H9 (cell line): ENCODE data around the gene MAGEA11. TPM values are rescaled to one million over a fixed set of nuclear protein-coding genes. Genes with fewer than 3 reads are reported as not detected.
A peak's percentile ranks its signal among the peaks of the same experiment; 100 is the strongest.

Experiments used
- DNase-seq: peaks from one replicate; pipeline ENCODE4 v3.0.0-alpha.2; 2017
- H2AFZ ChIP-seq: one replicate; pipeline ENCODE4 v1.6.1; 2013; ENCODE audit warnings: mild to moderate bottlenecking, low read length, control low read depth, moderate library complexity
- H2AK5ac ChIP-seq: 2 replicates; pipeline ENCODE4 v1.6.1; 2013; ENCODE audit warnings: low read length, control low read depth, mixed read lengths; ENCODE audit not compliant: insufficient read length
- H2BK120ac ChIP-seq: one replicate; pipeline ENCODE4 v1.6.1; 2013; ENCODE audit warnings: low read depth, mild to moderate bottlenecking, low read length, control low read depth, inconsistent platforms; ENCODE audit not compliant: poor library complexity, severe bottlenecking
- H2BK12ac ChIP-seq: 2 replicates; pipeline ENCODE4 v1.6.1; 2013; ENCODE audit warnings: low read length, control low read depth, mixed read lengths, low read depth; ENCODE audit not compliant: insufficient read length
- H2BK15ac ChIP-seq: 2 replicates; pipeline ENCODE4 v1.6.1; 2013; ENCODE audit warnings: low read depth, low read length, control low read depth
- H2BK20ac ChIP-seq: one replicate; pipeline ENCODE4 v1.6.1; 2013; ENCODE audit warnings: low read depth, mild to moderate bottlenecking, low read length, control low read depth, inconsistent platforms; ENCODE audit not compliant: poor library complexity, severe bottlenecking
- H2BK5ac ChIP-seq: 2 replicates; pipeline ENCODE4 v1.6.1; 2013; ENCODE audit warnings: low read length, control low read depth, mixed read lengths; ENCODE audit not compliant: insufficient read length
- H3K14ac ChIP-seq: 2 replicates; pipeline ENCODE4 v1.6.1; 2013; ENCODE audit warnings: low read length, control low read depth; ENCODE audit not compliant: insufficient read depth
- H3K18ac ChIP-seq: 2 replicates; pipeline ENCODE4 v1.6.1; 2013; ENCODE audit warnings: low read depth, mild to moderate bottlenecking, mixed read lengths, low read length, control low read depth; ENCODE audit not compliant: insufficient read length
- H3K23ac ChIP-seq: 2 replicates; pipeline ENCODE4 v1.6.1; 2013; ENCODE audit warnings: low read length, control low read depth, mixed read lengths, low read depth; ENCODE audit not compliant: insufficient read length
- H3K23me2 ChIP-seq: 2 replicates; pipeline ENCODE4 v1.6.1; 2013; ENCODE audit warnings: low read depth, mild to moderate bottlenecking, mixed read lengths, low read length, control low read depth; ENCODE audit not compliant: insufficient read length, poor library complexity, severe bottlenecking
- H3K27ac ChIP-seq: 2 replicates; pipeline ENCODE4 v1.5.1; 2013; ENCODE audit warnings: low read length, control low read depth, mixed read lengths, low read depth; ENCODE audit not compliant: insufficient read length
- H3K27me3 ChIP-seq: 2 replicates; pipeline ENCODE4 v1.6.1; 2013; ENCODE audit warnings: low read length, control low read depth, inconsistent platforms; ENCODE audit not compliant: insufficient read depth
- H3K4ac ChIP-seq: 2 replicates; pipeline ENCODE4 v1.6.1; 2013; ENCODE audit warnings: low read depth, mild to moderate bottlenecking, control low read depth, inconsistent platforms, low read length, moderate library complexity
- H3K4me1 ChIP-seq: 2 replicates; pipeline ENCODE4 v1.6.1; 2013; ENCODE audit warnings: low read length, control low read depth, inconsistent platforms; ENCODE audit not compliant: insufficient read depth
- H3K4me2 ChIP-seq: 2 replicates; pipeline ENCODE4 v1.6.1; 2013; ENCODE audit warnings: low read length, control low read depth, mixed read lengths; ENCODE audit not compliant: insufficient read length, insufficient read depth
- H3K56ac ChIP-seq: 2 replicates; pipeline ENCODE4 v1.6.1; 2013; ENCODE audit warnings: low read depth, mild to moderate bottlenecking, mixed read lengths, low read length, control low read depth; ENCODE audit not compliant: insufficient read length
- H3K79me1 ChIP-seq: 2 replicates; pipeline ENCODE4 v1.6.1; 2013; ENCODE audit warnings: low read depth, mild to moderate bottlenecking, moderate library complexity, low read length, control low read depth, inconsistent platforms; ENCODE audit not compliant: insufficient read depth, poor library complexity, severe bottlenecking
- H3K79me2 ChIP-seq: 2 replicates; pipeline ENCODE4 v1.6.1; 2013; ENCODE audit warnings: low read length, control low read depth, inconsistent platforms; ENCODE audit not compliant: insufficient read depth
- H3K9ac ChIP-seq: 2 replicates; pipeline ENCODE4 v1.6.1; 2013; ENCODE audit warnings: low read length, control low read depth, mixed read lengths; ENCODE audit not compliant: insufficient read length; ENCODE audit errors: extremely low read depth
- H3K9me3 ChIP-seq: one replicate; pipeline ENCODE4 v1.6.1; 2013; ENCODE audit warnings: low read depth, low read length, inconsistent platforms; ENCODE audit not compliant: control insufficient read depth
- H3T11ph ChIP-seq: one replicate; pipeline ENCODE4 v1.6.1; 2013; ENCODE audit warnings: mild to moderate bottlenecking, low read length, control low read depth, inconsistent platforms
- H4K20me1 ChIP-seq: one replicate; pipeline ENCODE4 v1.6.1; 2013; ENCODE audit not compliant: control insufficient read depth, insufficient read length, insufficient read depth
- H4K5ac ChIP-seq: 2 replicates; pipeline ENCODE4 v1.6.1; 2013; ENCODE audit warnings: low read depth, mild to moderate bottlenecking, mixed read lengths, low read length, control low read depth; ENCODE audit not compliant: insufficient read length
- H4K8ac ChIP-seq: replicated peaks from 2 replicates; pipeline ENCODE4 v1.6.1; 2013; ENCODE audit warnings: low read length, control low read depth, mixed read lengths, low read depth; ENCODE audit not compliant: insufficient read length
- H4K91ac ChIP-seq: 2 replicates; pipeline ENCODE4 v1.6.1; 2013; ENCODE audit warnings: low read depth, mild to moderate bottlenecking, moderate library complexity, mixed read lengths, low read length, control low read depth; ENCODE audit not compliant: insufficient read length
- H3K27ac Mint-ChIP-seq, 3 experiments: 2 replicates in 2 of 3; 3 replicates in 1 of 3; pipeline ENCODE4 v1.8.0; 2020 to 2021; ENCODE audit warnings: mixed read lengths in 3 of 3, mild to moderate bottlenecking in 1 of 3, moderate library complexity in 1 of 3
- H3K27me3 Mint-ChIP-seq: 2 replicates; pipeline ENCODE4 v1.8.0; 2021; ENCODE audit warnings: low read depth, mild to moderate bottlenecking, moderate library complexity, mixed read lengths
- H3K36me3 Mint-ChIP-seq, 3 experiments: 2 replicates in 2 of 3; 3 replicates in 1 of 3; pipeline ENCODE4 v1.8.0; 2020 to 2021; ENCODE audit warnings: low read depth in 3 of 3, mixed read lengths in 3 of 3; ENCODE audit not compliant: insufficient read depth in 1 of 3
- H3K4me1 Mint-ChIP-seq, 2 experiments: 2 replicates each; pipeline ENCODE4 v1.8.0; 2020; ENCODE audit warnings: mixed read lengths in 2 of 2
- H3K4me3 Mint-ChIP-seq, 2 experiments: 2 replicates in 1 of 2; 3 replicates in 1 of 2; pipeline ENCODE4 v1.8.0; 2020 to 2021; ENCODE audit warnings: mild to moderate bottlenecking in 2 of 2, mixed read lengths in 2 of 2, moderate library complexity in 1 of 2
- H3K9me3 Mint-ChIP-seq, 2 experiments: 2 replicates in 1 of 2; 3 replicates in 1 of 2; pipeline ENCODE4 v1.8.0; 2020; ENCODE audit warnings: mild to moderate bottlenecking in 2 of 2, mixed read lengths in 2 of 2, moderate library complexity in 1 of 2
- WGBS: extraction: QIAGEN DNeasy Blood & Tissue Kit; methylation state at CpG from one replicate; pipeline ENCODE4 v1.1.7; 2013; ENCODE audit warnings: missing lambda C conversion rate, low lambda C conversion rate, mixed read lengths; ENCODE audit not compliant: insufficient read length; ENCODE audit errors: extremely low coverage; 5-methylcytosine and 5-hydroxymethylcytosine counted together
- total RNA-seq: library from RNA; stranded (reverse); gene quantifications from 2 replicates; pipeline ENCODE4 v1.2.1, GENCODE V29; 2021
- TF ChIP-seq, protein P1 (sequence below): fragments of 200-600 bp; sonication (generic); conservative IDR thresholded peaks from 3 replicates; pipeline ENCODE4 v1.8.0; 2021; ENCODE audit warnings: antibody characterized with exemption, mild to moderate bottlenecking

The MAGEA11 gene
- total RNA-seq, 1 experiment from 2014 or later, result not detected

DNA sequence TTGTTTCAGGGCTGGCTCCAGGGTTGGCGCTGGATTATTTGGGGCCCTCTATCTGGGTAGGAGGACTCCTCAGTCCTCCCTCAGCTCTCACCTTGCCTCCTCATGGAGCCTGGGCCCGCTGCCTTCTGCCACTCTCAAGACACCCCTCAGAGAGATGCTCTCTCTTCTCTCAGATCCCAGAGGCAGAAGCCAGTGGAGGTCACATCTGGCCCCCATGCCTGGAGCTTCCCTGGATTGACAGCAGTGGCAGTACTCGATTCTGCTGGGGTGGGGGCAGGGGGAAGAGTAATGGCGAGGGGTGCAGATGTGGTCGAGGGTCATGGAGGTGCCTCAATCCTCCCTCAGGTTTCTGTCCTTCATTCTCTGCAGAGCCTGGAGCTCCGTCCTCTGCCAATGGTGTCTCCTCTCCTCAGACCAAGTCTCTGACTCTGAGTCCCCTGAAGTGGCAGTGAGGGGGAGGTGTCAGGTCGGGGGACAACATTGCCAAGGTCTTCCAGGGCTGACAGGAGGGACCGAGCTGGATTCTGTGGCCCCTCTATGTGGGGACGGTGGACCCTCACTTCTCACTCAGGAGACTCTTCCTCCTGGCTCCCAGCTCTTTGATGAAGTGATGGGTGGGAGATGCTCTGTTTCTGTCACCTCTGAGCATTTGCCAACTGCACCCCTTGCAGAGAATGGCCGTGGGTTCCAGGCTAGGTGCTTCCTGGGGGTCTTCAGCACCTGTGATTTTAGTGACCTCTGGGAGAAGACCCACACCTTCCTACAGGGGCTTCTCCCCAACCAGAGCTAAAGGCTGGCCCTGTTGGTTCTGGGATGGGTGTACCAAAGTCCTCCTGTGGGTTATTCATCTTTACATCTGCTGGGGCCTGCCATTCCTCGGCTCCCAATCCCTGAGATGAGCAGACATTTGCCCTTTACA lies 51.1 kb downstream of the MAGEA11 start:
- H3K9me3 Mint-ChIP-seq, result peaks cover 56 to 60% of the 10 kb centered on the region in 2 experiments
- H2BK120ac ChIP-seq, result no peak overlapping the region
- H4K20me1 ChIP-seq, result no peaks in the 10 kb centered on the region
- H4K8ac ChIP-seq, result no peak overlapping the region
- no peak overlapping the region for H4K91ac ChIP-seq
- no peak overlapping the region for H3K4ac ChIP-seq
- peaks cover 0 to 5% (median 0%) of the 10 kb centered on the region in 3 experiments; a peak in 3 of 7 replicates for H3K36me3 Mint-ChIP-seq
- H3K4me1 ChIP-seq, result no peaks in the 10 kb centered on the region
- no peak overlapping the region for H2BK15ac ChIP-seq
- TF ChIP-seq, protein P1, sequence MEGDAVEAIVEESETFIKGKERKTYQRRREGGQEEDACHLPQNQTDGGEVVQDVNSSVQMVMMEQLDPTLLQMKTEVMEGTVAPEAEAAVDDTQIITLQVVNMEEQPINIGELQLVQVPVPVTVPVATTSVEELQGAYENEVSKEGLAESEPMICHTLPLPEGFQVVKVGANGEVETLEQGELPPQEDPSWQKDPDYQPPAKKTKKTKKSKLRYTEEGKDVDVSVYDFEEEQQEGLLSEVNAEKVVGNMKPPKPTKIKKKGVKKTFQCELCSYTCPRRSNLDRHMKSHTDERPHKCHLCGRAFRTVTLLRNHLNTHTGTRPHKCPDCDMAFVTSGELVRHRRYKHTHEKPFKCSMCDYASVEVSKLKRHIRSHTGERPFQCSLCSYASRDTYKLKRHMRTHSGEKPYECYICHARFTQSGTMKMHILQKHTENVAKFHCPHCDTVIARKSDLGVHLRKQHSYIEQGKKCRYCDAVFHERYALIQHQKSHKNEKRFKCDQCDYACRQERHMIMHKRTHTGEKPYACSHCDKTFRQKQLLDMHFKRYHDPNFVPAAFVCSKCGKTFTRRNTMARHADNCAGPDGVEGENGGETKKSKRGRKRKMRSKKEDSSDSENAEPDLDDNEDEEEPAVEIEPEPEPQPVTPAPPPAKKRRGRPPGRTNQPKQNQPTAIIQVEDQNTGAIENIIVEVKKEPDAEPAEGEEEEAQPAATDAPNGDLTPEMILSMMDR, result no peak
- H3K4me2 ChIP-seq, result no peak overlapping the region
- no peak overlapping the region for H3K23ac ChIP-seq
- no peaks in the 10 kb centered on the region for H3K79me2 ChIP-seq
- no peak overlapping the region for H2BK20ac ChIP-seq
- H3K79me1 ChIP-seq, result no peaks in the 10 kb centered on the region
- no peak overlapping the region for H3K18ac ChIP-seq
- no peak overlapping the region for H2AK5ac ChIP-seq
- H2AFZ ChIP-seq, result no peak overlapping the region
- H3K9ac ChIP-seq, result no peak overlapping the region
- peaks cover 14% of the 10 kb centered on the region for H3K9me3 ChIP-seq
- no peak overlapping the region for H3K14ac ChIP-seq
- H4K5ac ChIP-seq, result no peak overlapping the region
- peaks cover 6% of the 10 kb centered on the region for H3K27me3 Mint-ChIP-seq
- no peak overlapping the region for H3T11ph ChIP-seq
- H3K4me1 Mint-ChIP-seq, result no peaks in the 10 kb centered on the region
- peak overlapping the region in 1 of 3 experiments; percentile 48; a peak in 1 of 7 replicates for H3K27ac Mint-ChIP-seq
- H3K27ac ChIP-seq, result no peak overlapping the region
- no peak overlapping the region for H3K4me3 Mint-ChIP-seq
- H2BK5ac ChIP-seq, result no peak overlapping the region
- DNase-seq, result no peak
- no peak overlapping the region for H3K56ac ChIP-seq
- no peaks in the 10 kb centered on the region for H3K27me3 ChIP-seq
- no peaks in the 10 kb centered on the region for H3K23me2 ChIP-seq
- H2BK12ac ChIP-seq, result no peak overlapping the region
- WGBS, result no CpG with 5 or more reads among the region's 11 CpGs

Other genes with a start within 250 kb of the MAGEA11 start
- gene IDS, start 206.8 kb upstream of the MAGEA11 start, total RNA-seq, result 38.5 and 39.2 TPM in 2 replicates
- gene EOLA1, start 171.0 kb upstream of the MAGEA11 start, total RNA-seq, result 7.9 and 8.8 TPM in 2 replicates
- gene HSFX3, start 162.1 kb upstream of the MAGEA11 start, total RNA-seq, result not detected in 2 replicates
- gene MAGEA9B, start 124.6 kb upstream of the MAGEA11 start, total RNA-seq, result 0.31 TPM in 1 of 2 replicates, not detected in the other
- gene HSFX2, start 116.7 kb upstream of the MAGEA11 start, total RNA-seq, result not detected in 2 replicates
- gene TMEM185A, start 80.3 kb upstream of the MAGEA11 start, total RNA-seq, result 22.7 and 23.6 TPM in 2 replicates
- gene HSFX1, start 62.0 kb downstream of the MAGEA11 start, total RNA-seq, result 0.50 and 0.55 TPM in 2 replicates
- gene MAGEA9, start 69.9 kb downstream of the MAGEA11 start, total RNA-seq, result 0.28 TPM in 1 of 2 replicates, not detected in the other
- gene MAGEA8, start 169.1 kb downstream of the MAGEA11 start, total RNA-seq, result not detected in 2 replicates
- gene HSFX4, start 217.5 kb downstream of the MAGEA11 start, total RNA-seq, result not detected in 2 replicates
- gene EOLA2, start 226.4 kb downstream of the MAGEA11 start, total RNA-seq, result 38.9 and 39.6 TPM in 2 replicates